Caki2 (cell line): ENCODE results near the gene ACOXL. TPM values are rescaled to one million over a fixed set of nuclear protein-coding genes. Genes with fewer than 3 reads are reported as not detected.

Experiments used
- DNase-seq: peaks from one replicate; pipeline ENCODE4 v3.0.0-alpha.2; 2015; ENCODE audit warnings: low read depth
- in situ Hi-C: cut with HindIII; loops from 2 replicates; pipeline ENCODE4 v1.10.0; 2016; ENCODE audit warnings: low sequenced_read_pairs, low pct_unique_long_range_greater_than_20kb, mixed read lengths
- total RNA-seq: library from RNA; depleted of rRNA; stranded (reverse); fragments of >200 nt; shearing (Covaris generic); gene quantifications from 2 replicates; pipeline ENCODE4 v1.2.3, GENCODE V29; 2014; ENCODE audit warnings: low replicate concordance

The ACOXL gene
- total RNA-seq, 1 experiment from 2014 or later, result not detected

DNA sequence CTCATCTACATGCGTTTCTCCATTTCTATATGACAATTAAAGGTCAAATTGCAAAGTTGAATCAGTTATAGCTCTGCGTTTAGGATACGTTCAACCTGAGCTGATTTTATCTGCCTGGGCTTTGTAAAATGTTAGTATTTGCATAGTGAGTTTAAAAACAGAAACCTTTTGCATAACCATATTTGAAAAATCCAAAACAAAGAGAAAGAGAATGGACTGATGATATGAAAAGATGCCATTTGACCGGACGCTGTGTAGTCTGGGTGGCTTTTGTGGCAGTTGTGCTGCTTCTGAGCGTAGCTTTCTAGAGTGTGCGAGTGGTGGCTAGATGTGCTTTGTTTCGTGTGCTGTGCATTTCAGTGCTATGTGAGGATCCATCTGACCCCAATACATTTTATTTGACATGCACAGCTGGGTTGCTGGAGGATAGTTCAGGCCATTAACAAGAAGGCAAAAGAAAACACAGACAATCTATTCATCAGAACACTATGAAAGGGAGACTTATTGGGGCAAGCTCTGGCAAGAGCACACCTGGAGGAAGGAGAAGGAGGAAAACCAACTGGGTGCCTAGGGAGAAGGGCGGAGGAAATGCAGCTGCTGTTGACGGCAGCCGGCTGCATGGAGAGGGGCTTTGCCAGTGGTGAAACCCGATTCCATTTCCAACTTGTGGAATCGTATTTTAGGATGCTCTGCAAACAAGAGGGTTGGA, 126.8 kb downstream of the ACOXL start:
- in situ Hi-C loops, result no loop called here

GRCh38 chr2:110860630-110861029, 128.3 kb downstream of the ACOXL start:
- DNase-seq, result no peak
- in situ Hi-C loops, result loop anchor here (10.0 kb wide), 1 partner anchor 234 kb away; no protein-coding TSS in a partner anchor

More for the DNA sequence above, 126.8 kb downstream of the ACOXL start:
- no peak for DNase-seq

DNA sequence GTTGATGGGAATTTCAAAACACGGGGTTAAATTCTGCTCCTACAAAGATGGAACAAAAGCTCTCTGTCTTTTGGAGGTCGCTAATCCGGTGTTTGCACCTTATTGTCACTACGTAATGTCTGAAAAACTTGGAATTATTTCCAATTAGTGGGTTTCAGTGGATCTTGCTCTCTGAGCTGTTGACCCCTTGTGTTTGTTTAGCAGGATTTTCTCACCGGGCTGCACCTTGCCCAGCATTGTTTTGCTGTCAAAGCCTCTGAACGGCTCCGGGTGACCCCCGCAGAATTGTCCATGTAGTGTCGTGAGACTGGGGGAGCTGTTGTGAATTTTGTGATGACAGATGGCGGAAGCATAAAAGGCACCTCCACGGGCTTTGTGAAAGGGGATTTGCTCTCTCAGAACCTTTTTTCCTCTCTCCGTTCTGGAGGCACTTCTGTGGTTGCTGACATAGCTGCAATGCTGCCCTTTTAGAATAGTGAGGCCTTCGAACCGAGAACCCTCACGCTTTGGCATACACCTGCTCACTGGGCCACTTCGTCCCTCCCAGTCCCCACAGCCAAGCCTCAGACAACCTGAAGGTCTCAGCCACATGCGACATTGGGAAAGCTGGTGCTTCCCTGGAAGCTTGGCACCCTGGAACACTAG, 129.4 kb downstream of the ACOXL start:
- no peak for DNase-seq
- in situ Hi-C loops, result loop anchor here (10.0 kb wide), 1 partner anchor 233 kb away; no protein-coding TSS in a partner anchor

- in situ Hi-C loops, result loop anchor here (10.0 kb wide), 1 partner anchor 231 kb away; no protein-coding TSS in a partner anchor
- no peak for DNase-seq
Measured at GRCh38 chr2:110863726-110864125, 131.4 kb downstream of the ACOXL start.

- no peak for DNase-seq
- in situ Hi-C loops, result loop anchor here (10.0 kb wide), 1 partner anchor 231 kb away; no protein-coding TSS in a partner anchor
Measured at GRCh38 chr2:110864176-110864575, 131.8 kb downstream of the ACOXL start.

DNA sequence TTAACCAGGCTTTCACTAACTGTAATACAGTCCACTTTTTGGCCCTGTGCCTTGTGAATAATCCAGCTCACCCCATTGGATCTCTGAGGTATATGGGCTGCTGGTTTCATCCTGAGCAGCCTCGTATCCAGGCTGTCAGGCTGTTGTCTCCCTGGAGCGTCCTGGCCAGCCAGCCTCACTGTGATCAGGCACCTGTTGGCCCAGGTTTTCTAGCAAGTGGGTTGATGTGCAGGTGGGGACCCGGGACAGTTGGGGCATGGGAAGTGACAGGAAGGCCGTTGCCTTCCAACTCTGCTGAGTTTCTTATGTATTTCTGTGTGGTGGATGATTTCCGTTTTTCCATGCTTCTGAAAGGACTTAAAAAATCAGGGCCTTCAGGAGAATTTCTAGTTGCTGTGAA, 132.4 kb downstream of the ACOXL start:
- DNase-seq, result no peak
- in situ Hi-C loops, result loop anchor here (10.0 kb wide), 1 partner anchor 230 kb away; no protein-coding TSS in a partner anchor

GRCh38 chr2:110865188-110865587, 132.8 kb downstream of the ACOXL start:
- in situ Hi-C loops, result loop anchor here (10.0 kb wide), 1 partner anchor 230 kb away; no protein-coding TSS in a partner anchor
- no peak for DNase-seq

DNA sequence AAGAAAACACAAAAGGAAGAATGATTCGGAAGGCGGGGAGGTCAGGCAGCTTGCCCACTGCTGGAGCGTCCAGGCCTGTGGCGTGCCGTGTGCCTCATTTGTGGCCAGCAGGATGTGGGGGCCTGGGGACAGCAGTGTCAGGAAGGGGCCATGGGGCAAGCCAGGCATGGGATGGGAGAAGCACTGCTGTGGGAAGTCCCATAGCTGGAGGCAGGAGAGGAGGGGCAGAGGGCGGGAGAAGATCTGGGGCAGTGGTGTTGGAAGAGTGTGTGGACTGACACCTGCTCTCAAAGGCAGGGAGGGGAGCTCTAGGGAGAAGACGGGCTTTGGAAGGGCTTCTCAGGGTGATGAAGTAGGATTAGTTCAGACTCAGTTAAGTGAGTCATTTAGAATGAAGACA, 133.7 kb downstream of the ACOXL start:
- in situ Hi-C loops, result loop anchor here (10.0 kb wide), 1 partner anchor 229 kb away; no protein-coding TSS in a partner anchor
- DNase-seq, result no peak

- DNase-seq, result no peak
- in situ Hi-C loops, result loop anchor here (10.0 kb wide), 1 partner anchor 228 kb away; no protein-coding TSS in a partner anchor
Measured at GRCh38 chr2:110866466-110866865, 134.1 kb downstream of the ACOXL start.

DNA sequence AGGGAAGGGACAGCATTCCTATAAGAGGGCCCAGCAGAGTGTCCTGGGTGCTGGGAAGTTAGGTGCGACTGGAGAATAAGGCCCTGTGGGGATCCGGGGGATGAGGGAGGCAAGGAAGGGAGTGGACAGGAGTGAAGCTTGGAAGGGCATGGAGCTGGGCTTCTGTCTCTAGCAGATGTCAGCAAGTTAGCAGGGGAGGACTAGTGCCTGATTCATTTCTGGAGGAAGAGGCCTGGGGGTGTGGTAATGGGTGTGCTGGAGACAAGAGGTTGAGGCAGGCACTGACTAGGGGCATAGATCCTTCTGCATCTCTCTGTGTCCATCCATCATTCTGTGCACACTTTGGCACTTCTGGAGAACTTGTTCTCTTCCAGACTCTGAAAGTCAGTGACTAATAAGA, 134.7 kb downstream of the ACOXL start:
- in situ Hi-C loops, result loop anchor here (10.0 kb wide), 1 partner anchor 228 kb away; no protein-coding TSS in a partner anchor
- DNase-seq, result no peak

DNA sequence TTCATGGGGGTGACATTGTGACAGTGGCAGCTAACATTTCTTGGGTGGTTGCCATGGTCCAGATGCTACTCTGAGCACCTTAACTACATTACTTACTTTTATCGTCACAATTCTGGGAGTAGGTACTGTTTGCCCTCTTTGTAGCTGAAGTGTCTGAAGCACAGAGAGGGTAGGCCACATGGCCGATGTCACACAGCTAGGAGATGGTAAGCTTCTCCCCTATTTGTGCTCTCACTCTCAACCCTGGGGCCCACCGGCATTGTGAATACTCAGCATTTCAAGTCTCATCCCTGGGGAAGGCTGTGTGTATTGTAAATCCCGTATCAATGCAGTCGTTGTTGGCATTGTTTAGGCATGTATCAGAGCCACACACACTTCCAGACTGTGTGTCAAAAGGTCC, 136.6 kb downstream of the ACOXL start:
- in situ Hi-C loops, result loop anchor here (10.0 kb wide), 1 partner anchor 226 kb away; no protein-coding TSS in a partner anchor

GRCh38 chr2:110869472-110870446, 137.4 kb downstream of the ACOXL start:
- peak; percentile 65 for DNase-seq
- in situ Hi-C loops, result loop anchor here (10.0 kb wide), 1 partner anchor 225 kb away; no protein-coding TSS in a partner anchor

More for the DNA sequence above, 136.6 kb downstream of the ACOXL start:
- DNase-seq, result no peak

GRCh38 chr2:110870545-110870944, 138.2 kb downstream of the ACOXL start:
- no peak for DNase-seq
- in situ Hi-C loops, result no loop called here

GRCh38 chr2:110871637-110872036, 139.3 kb downstream of the ACOXL start:
- in situ Hi-C loops, result no loop called here
- DNase-seq, result no peak

DNA sequence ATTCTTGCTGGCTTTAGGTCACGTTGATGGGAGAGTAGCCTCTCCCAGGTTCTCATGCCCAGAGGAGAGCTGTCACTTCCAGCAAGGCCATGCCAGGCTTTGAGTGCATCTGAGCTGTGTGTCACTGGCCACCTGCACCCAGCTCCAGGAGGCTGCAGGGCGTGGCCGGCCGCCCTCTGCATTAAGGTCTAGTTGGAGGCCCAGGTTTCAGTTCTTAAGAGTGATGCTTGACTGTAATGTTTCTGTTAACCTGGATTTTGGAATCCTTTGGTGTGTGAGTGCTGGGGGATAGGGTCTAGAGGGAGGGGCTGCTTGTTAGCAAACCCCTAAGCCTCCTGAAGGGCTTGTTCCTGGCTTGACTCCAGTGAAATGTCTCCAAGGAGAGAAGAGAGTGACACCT, 140.1 kb downstream of the ACOXL start:
- in situ Hi-C loops, result no loop called here
- DNase-seq, result no peak

- no peak for DNase-seq
- in situ Hi-C loops, result no loop called here
Measured at GRCh38 chr2:110873056-110873502, 140.7 kb downstream of the ACOXL start.

DNA sequence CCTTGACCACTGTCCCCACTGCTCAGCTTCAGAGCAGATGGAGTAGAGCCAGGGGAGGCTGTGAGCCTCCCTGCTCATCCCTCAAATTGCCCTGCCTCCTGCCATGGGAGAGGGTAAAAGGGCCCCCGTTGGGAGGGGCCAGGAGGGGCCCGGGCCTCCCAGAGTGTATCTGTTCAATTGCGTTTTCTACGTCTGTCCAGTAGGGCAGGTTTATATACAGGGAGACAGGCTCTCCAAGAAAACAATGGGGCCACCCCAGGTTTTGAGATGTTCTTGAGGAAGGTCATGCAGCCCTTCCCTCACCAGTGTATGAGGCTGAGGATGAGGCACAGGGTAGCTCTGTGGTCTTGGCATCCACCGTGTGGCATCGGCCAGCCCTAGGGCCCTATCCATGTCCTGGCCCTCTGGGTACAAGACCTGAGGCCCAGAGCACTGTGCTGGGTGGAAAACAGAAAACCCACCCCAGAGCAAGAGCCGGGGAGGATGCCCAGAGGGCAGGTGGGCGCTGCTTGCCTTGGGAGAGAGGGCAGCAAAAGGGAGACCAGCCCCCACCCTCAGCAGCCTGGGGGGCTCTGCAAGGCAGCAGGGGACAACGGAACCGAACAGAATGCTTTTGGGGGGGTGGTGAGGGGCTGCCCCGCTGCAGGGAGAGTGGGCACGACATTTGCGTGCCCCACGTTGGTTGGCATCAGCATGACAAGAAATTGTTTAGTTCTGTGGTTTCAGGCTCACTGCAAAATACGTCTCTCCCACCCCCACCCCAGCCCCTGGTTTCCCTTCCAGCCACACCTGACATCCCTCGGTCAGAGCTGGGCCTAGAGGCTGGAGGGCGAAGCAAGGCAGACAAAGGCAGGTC, 141.5 kb downstream of the ACOXL start:
- DNase-seq, result no peak
- in situ Hi-C loops, result no loop called here
